ENCODE measurements around the gene LRRC46. TPM values are rescaled to one million over a fixed set of nuclear protein-coding genes. Genes with fewer than 3 reads are reported as not detected.

Gene LRRC46
- total RNA-seq, 1 experiment from 2014 or later = 0.39 TPM

- no peak for TF ChIP-seq STAT6 (CRISPR knock-in tag; conservative IDR thresholded peaks at IDR 0.05; ENCODE audit: low read depth)
- TF ChIP-seq JAZF1 (CRISPR knock-in tag; IDR thresholded peaks at IDR 0.05) = no peak
- TF ChIP-seq IRF1 (CRISPR knock-in tag; IDR thresholded peaks at IDR 0.05) = peak; percentile 80
- TF ChIP-seq, protein P1, sequence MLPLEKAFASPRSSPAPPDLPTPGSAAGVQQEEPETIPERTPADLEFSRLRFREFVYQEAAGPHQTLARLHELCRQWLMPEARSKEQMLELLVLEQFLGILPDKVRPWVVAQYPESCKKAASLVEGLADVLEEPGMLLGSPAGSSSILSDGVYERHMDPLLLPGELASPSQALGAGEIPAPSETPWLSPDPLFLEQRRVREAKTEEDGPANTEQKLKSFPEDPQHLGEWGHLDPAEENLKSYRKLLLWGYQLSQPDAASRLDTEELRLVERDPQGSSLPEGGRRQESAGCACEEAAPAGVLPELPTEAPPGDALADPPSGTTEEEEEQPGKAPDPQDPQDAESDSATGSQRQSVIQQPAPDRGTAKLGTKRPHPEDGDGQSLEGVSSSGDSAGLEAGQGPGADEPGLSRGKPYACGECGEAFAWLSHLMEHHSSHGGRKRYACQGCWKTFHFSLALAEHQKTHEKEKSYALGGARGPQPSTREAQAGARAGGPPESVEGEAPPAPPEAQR (CRISPR knock-in tag; IDR thresholded peaks at IDR 0.05) = no peak
- no peak for TF ChIP-seq ZNF396 (CRISPR knock-in tag; IDR thresholded peaks at IDR 0.05; ENCODE audit: borderline replicate concordance)
- peak; percentile 82; the same call in 1 of the 2 replicates for TF ChIP-seq ARID4B (CRISPR knock-in tag; IDR thresholded peaks at IDR 0.05; ENCODE audit: borderline replicate concordance)
- peak; percentile 98 for TF ChIP-seq FOXP1 (CRISPR knock-in tag; IDR thresholded peaks at IDR 0.05; ENCODE audit: borderline replicate concordance)
- TF ChIP-seq, protein P2, sequence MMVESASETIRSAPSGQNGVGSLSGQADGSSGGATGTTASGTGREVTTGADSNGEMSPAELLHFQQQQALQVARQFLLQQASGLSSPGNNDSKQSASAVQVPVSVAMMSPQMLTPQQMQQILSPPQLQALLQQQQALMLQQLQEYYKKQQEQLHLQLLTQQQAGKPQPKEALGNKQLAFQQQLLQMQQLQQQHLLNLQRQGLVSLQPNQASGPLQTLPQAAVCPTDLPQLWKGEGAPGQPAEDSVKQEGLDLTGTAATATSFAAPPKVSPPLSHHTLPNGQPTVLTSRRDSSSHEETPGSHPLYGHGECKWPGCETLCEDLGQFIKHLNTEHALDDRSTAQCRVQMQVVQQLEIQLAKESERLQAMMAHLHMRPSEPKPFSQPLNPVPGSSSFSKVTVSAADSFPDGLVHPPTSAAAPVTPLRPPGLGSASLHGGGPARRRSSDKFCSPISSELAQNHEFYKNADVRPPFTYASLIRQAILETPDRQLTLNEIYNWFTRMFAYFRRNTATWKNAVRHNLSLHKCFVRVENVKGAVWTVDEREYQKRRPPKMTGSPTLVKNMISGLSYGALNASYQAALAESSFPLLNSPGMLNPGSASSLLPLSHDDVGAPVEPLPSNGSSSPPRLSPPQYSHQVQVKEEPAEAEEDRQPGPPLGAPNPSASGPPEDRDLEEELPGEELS (CRISPR knock-in tag; IDR thresholded peaks at IDR 0.05) = peak; percentile 93
- TF ChIP-seq ERG (CRISPR knock-in tag; IDR thresholded peaks at IDR 0.05) = no peak
- TF ChIP-seq ESRRA (CRISPR knock-in tag; IDR thresholded peaks at IDR 0.05; ENCODE audit: borderline replicate concordance) = peak; percentile 89; the same call in 1 of the 2 replicates
- TF ChIP-seq OVOL2 (CRISPR knock-in tag; IDR thresholded peaks at IDR 0.05; ENCODE audit: borderline replicate concordance) = no peak
- no peak for TF ChIP-seq GTF2I (CRISPR knock-in tag; conservative IDR thresholded peaks at IDR 0.05)
- TF ChIP-seq GABPB1 (CRISPR knock-in tag; IDR thresholded peaks at IDR 0.05) = no peak
- TF ChIP-seq SP1 (CRISPR knock-in tag; conservative IDR thresholded peaks at IDR 0.05) = peak; percentile 38; the same call in 1 of the 2 replicates
- TF ChIP-seq ATF1 (CRISPR knock-in tag; IDR thresholded peaks at IDR 0.05) = 0 out of 2 replicates have a peak, but pooled peaks have one; percentile 74
- peak; percentile 81 for TF ChIP-seq MYBL2 (CRISPR knock-in tag; IDR thresholded peaks at IDR 0.05)
- peak; percentile 98 for TF ChIP-seq HMGXB4 (CRISPR knock-in tag; IDR thresholded peaks at IDR 0.05)
- TF ChIP-seq, protein P3, sequence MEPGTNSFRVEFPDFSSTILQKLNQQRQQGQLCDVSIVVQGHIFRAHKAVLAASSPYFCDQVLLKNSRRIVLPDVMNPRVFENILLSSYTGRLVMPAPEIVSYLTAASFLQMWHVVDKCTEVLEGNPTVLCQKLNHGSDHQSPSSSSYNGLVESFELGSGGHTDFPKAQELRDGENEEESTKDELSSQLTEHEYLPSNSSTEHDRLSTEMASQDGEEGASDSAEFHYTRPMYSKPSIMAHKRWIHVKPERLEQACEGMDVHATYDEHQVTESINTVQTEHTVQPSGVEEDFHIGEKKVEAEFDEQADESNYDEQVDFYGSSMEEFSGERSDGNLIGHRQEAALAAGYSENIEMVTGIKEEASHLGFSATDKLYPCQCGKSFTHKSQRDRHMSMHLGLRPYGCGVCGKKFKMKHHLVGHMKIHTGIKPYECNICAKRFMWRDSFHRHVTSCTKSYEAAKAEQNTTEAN (CRISPR knock-in tag; IDR thresholded peaks at IDR 0.05) = 0 out of 2 replicates have a peak, but pooled peaks have one; percentile 93
- no peak for TF ChIP-seq KAT7 (CRISPR knock-in tag; IDR thresholded peaks at IDR 0.05; ENCODE audit: borderline replicate concordance)
- TF ChIP-seq NR1H2 (CRISPR knock-in tag; IDR thresholded peaks at IDR 0.05) = no peak
- TF ChIP-seq, protein P4, sequence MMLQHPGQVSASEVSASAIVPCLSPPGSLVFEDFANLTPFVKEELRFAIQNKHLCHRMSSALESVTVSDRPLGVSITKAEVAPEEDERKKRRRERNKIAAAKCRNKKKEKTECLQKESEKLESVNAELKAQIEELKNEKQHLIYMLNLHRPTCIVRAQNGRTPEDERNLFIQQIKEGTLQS (CRISPR knock-in tag; conservative IDR thresholded peaks at IDR 0.05) = no peak
Measured at GRCh38 chr17:47847341-47848197, 16.1 kb downstream of the LRRC46 start (continued).
